Heart left ventricle (tissue), 16 donors: Measurements from ENCODE around the gene ZNF844. TPM values are rescaled to one million over a fixed set of nuclear protein-coding genes. Genes with fewer than 3 reads are reported as not detected.
A peak's percentile ranks its signal among the peaks of the same experiment; 100 is the strongest.
"Not testable (repeated sequence)": the region's sequence is repeated elsewhere in the genome, so short reads cannot be mapped to it uniquely, and the experiment has no call there.

Experiments used
- ATAC-seq, 4 donors: fragments of 200-7000 bp; cut with Tn5 transposase; one replicate each; pipeline ENCODE4 v1.9.1; 2020 to 2022; ENCODE audit warnings: moderate library complexity in 4 of 4, mild to moderate bottlenecking in 3 of 4, moderate number of reproducible peaks in 1 of 4
- DNase-seq, 5 donors: peaks; one replicate each; pipeline ENCODE4 v3.0.0-alpha.2; 2020
- H3K27ac ChIP-seq, 12 donors: fragments of 200-600 bp; sonication (generic) in 4 of 12; one replicate each; pipeline versions ENCODE4 v1.5.0 to v1.8.0; 2016 to 2022; ENCODE audit warnings: mild to moderate bottlenecking in 2 of 12
- H3K27me3 ChIP-seq, 9 donors: fragments of 200-600 bp; sonication (generic) in 2 of 9; one replicate each; pipeline versions ENCODE4 v1.5.1 to v1.8.0; 2016 to 2022; ENCODE audit warnings: mild to moderate bottlenecking in 3 of 9
- H3K36me3 ChIP-seq, 9 donors: fragments of 200-600 bp; sonication (generic) in 2 of 9; one replicate each; pipeline versions ENCODE4 v1.5.0 to v1.8.0; 2018 to 2022; ENCODE audit warnings: mild to moderate bottlenecking in 2 of 9
- H3K4me1 ChIP-seq, 12 donors: fragments of 200-600 bp; sonication (generic) in 4 of 12; one replicate each; pipeline versions ENCODE4 v1.5.0 to v1.8.0; 2016 to 2022; ENCODE audit warnings: mild to moderate bottlenecking in 3 of 12
- H3K4me3 ChIP-seq, 12 donors: fragments of 200-600 bp; sonication (generic) in 4 of 12; one replicate each; pipeline versions ENCODE4 v1.5.0 to v1.8.0; 2017 to 2022; ENCODE audit warnings: mild to moderate bottlenecking in 9 of 12, moderate library complexity in 4 of 12
- H3K9me3 ChIP-seq, 12 donors: fragments of 200-600 bp; sonication (generic) in 4 of 12; one replicate each; pipeline versions ENCODE4 v1.5.0 to v1.8.0; 2016 to 2022; ENCODE audit warnings: mild to moderate bottlenecking in 1 of 12
- CTCF ChIP-seq, 12 donors: fragments of 200-600 bp; sonication (generic) in 4 of 12; IDR thresholded peaks; one replicate each; pipeline versions ENCODE4 v1.5.0 to v1.8.0; 2018 to 2022; ENCODE audit warnings: antibody characterized with exemption in 12 of 12, mild to moderate bottlenecking in 5 of 12
- POLR2A ChIP-seq, 2 donors: fragments of 450-650 bp; IDR thresholded peaks; one replicate each; pipeline ENCODE4 v1.6.1; 2017; ENCODE audit warnings: antibody characterized with exemption in 2 of 2, mild to moderate bottlenecking in 2 of 2, moderate library complexity in 2 of 2
- WGBS, 4 donors: extraction: QIAGEN DNeasy Blood & Tissue Kit in 2 of 4; methylation state at CpG; one replicate each; pipeline versions ENCODE4 v1.1.5 to v1.1.7; 2013 to 2018; 5-methylcytosine and 5-hydroxymethylcytosine counted together
- intact Hi-C, 10 donors: fragments of 100-400 bp; cut with DNase I; formaldehyde crosslinking; loops; one replicate each; pipeline versions ENCODE4 v1.11.1 to v1.14.2; 2022
- polyA plus RNA-seq, 2 donors: library from polyadenylated mRNA; stranded (reverse); fragments of 200-250 nt; gene quantifications; one replicate each; pipeline ENCODE4 v1.2.3, GENCODE V29; 2013
- total RNA-seq, 9 donors: library from RNA; depleted of rRNA in 2 of 9; stranded (reverse); fragments of >200 nt in 2 of 9; fragmentation: NEBNext Ultra II Directional in 3 of 9; extraction: Animal tissue kit (Norgen Biotek cat#: 25700) in 3 of 9; gene quantifications; one replicate each; pipeline versions ENCODE4 v1.1.0 to v1.2.4, GENCODE V29; 2016 to 2023
- donor health status: ischemic (EF 13 %, LVEDD 7.1; RV severe dilation, severe dysfunction).
- donor health status: healthy with polysubstance abuse.
- donor health status: DM: no; HTN: yes; CAD: no.
- donor health status: DM: no; HTN: no; CAD: no.
- donor health status: ischemic (EF 25% LVEDD 6.9; RV normal size, moderate dysfunction).
- donor health status: ischemic (EF 25% LVEDD 5.7; RV mildly dilated, moderate dysfunction).
- donor health status: healthy.
- donor health status: DM: yes; HTN: yes; CAD: no.
- donor health status: ischemic (EF 35%, LVEDD 5.7; RV mildly dilated, moderate dysfunction).
- donor health status: nonischemic (EF 11% LVEDD 7.7; RV severe dilation, severe dysfunction).
- donor health status: DM: yes; HTN: yes; CAD: no.
- donor health status: PGD.
- donor health status: ischemic (EF 29% LVEDD 5.4; RV normal size, mild dysfunction).
- donor health status: nonischemic (EF 23%, LVEDD 6.1; RV moderate dilation, normal function).

ZNF844 gene
- total and polyA plus RNA-seq, 11 donors: 3.6 to 24.3 (median 12.2) TPM

GRCh38 chr19:12092956-12093355 lies 28.4 kb downstream of the ZNF844 start:
- 27 to 37% (median 32%) methylated on average over 10 of the region's 10 CpGs for whole genome bisulfite sequencing, 4 donors
- no peaks in the 10 kb centered on the region for H3K9me3 ChIP-seq
- no peaks in the 10 kb centered on the region for H3K27me3 ChIP-seq
- H3K4me1 ChIP-seq: peaks cover 0 to 23% (median 1%) of the 10 kb centered on the region in 12 donors
- H3K36me3 ChIP-seq: no peaks in the 10 kb centered on the region
- H3K4me3 ChIP-seq: peak overlapping the region in 11 of 12 donors; percentile 48 to 88 (median 71)
- no peak for DNase-seq
- ATAC-seq: no peak
- no peak for TF ChIP-seq CTCF (IDR thresholded peaks at IDR 0.05)
- TF ChIP-seq POLR2A (IDR thresholded peaks at IDR 0.05): no peak
- peak overlapping the region in 2 of 12 donors; percentile 68 to 81 for H3K27ac ChIP-seq
- intact Hi-C loops: loop anchor here in 5 of 10 donors (1.0 to 5.0 kb wide), 3 partner anchors 47 to 49 kb away; partner anchors contain the start of gene ZNF20 (in 5 of the 5)

DNA sequence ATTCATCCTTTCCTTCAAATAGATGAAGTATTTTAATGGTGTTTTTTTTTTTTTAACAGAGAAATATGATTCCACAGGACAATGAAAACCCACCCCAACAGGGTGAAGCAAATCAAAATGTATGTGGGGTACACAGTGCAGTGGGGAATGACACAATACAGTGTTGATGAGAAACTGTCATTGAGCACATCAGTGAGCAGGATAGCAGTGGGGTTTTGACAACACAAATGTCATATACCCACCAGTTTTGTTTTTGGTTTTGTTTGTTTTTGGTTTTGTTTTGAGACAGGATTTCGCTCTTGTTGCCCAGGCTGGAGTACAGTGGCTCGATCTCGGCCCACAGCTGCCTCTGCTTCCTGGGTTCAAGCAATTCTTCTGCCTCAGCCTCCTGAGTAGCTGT lies 29.2 kb downstream of the ZNF844 start:
- ATAC-seq (no peak), DNase-seq (no peak)
- WGBS, 4 donors: 93 to 98% (median 97%) methylated on average over 3 of the region's 3 CpGs
- H3K4me3 ChIP-seq: no peak overlapping the region
- TF ChIP-seq POLR2A (IDR thresholded peaks at IDR 0.05) (no peak), CTCF (IDR thresholded peaks at IDR 0.05) (no peak)
- no peaks in the 10 kb centered on the region for H3K9me3 ChIP-seq
- H3K27ac ChIP-seq: no peak overlapping the region
- intact Hi-C loops: loop anchor here in 3 of 10 donors (2.0 to 5.0 kb wide), 2 partner anchors 47 to 49 kb away; partner anchors contain the start of gene ZNF20 (in 3 of the 3)
- no peaks in the 10 kb centered on the region for H3K27me3 ChIP-seq
- no peaks in the 10 kb centered on the region for H3K36me3 ChIP-seq
- peaks cover 0 to 23% (median 1%) of the 10 kb centered on the region in 12 donors for H3K4me1 ChIP-seq

- WGBS, 4 donors: 97 to 99% (median 98%) methylated on average over 4 of the region's 4 CpGs
- TF ChIP-seq CTCF (IDR thresholded peaks at IDR 0.05) (no peak), POLR2A (IDR thresholded peaks at IDR 0.05) (no peak)
- DNase-seq: no peak
These were observed 30.7 kb downstream of the ZNF844 start for GRCh38 chr19:12095111-12095790.

GRCh38 chr19:12098040-12098439 lies 33.5 kb downstream of the ZNF844 start:
- TF ChIP-seq CTCF (IDR thresholded peaks at IDR 0.05) (no peak), POLR2A (IDR thresholded peaks at IDR 0.05) (no peak)
- no peak for DNase-seq
- Histone ChIP-seq H3K9me3 (no peaks in the 10 kb centered on the region), H3K36me3 (no peaks in the 10 kb centered on the region), H3K27ac (no peak overlapping the region), H3K4me1 (peaks cover 0 to 4% (median 0%) of the 10 kb centered on the region in 12 donors), H3K4me3 (no peak overlapping the region), H3K27me3 (no peaks in the 10 kb centered on the region)
- 90 to 97% (median 92%) methylated on average over 9 of the region's 9 CpGs for WGBS, 4 donors
- intact Hi-C loops: no loop called here
- ATAC-seq: no peak

More at GRCh38 chr19:12095111-12095790, 30.7 kb downstream of the ZNF844 start:
- ATAC-seq: no peak
- no peaks in the 10 kb centered on the region for H3K9me3 ChIP-seq
- H3K36me3 ChIP-seq: no peaks in the 10 kb centered on the region
- peaks cover 0 to 23% (median 1%) of the 10 kb centered on the region in 12 donors for H3K4me1 ChIP-seq
- intact Hi-C loops: no loop called here
- no peak overlapping the region for H3K4me3 ChIP-seq
- H3K27me3 ChIP-seq: no peaks in the 10 kb centered on the region
- H3K27ac ChIP-seq: no peak overlapping the region

GRCh38 chr19:12103909-12104308 lies 39.4 kb downstream of the ZNF844 start:
- 97 to 100% (median 97%) methylated on average over 4 of the region's 4 CpGs for WGBS, 4 donors
- H3K4me1 ChIP-seq, H3K27me3 ChIP-seq, H3K9me3 ChIP-seq, H3K27ac ChIP-seq, H3K4me3 ChIP-seq, H3K36me3 ChIP-seq, intact Hi-C loops, ATAC-seq, DNase-seq: not testable (repeated sequence)
